HG02852 (cell line): ENCODE data around the gene RHBDD1.
"Not testable (repeated sequence)": the region's sequence is repeated elsewhere in the genome, so short reads cannot be mapped to it uniquely, and the experiment has no call there.

Source experiments
- ATAC-seq: cut with Tn5 transposase; IDR thresholded peaks from one replicate; pipeline ENCODE4 v1.9.1; 2021; ENCODE audit warnings: mild to moderate bottlenecking, moderate library complexity; ENCODE audit not compliant: unreplicated experiment

The RHBDD1 gene

DNA sequence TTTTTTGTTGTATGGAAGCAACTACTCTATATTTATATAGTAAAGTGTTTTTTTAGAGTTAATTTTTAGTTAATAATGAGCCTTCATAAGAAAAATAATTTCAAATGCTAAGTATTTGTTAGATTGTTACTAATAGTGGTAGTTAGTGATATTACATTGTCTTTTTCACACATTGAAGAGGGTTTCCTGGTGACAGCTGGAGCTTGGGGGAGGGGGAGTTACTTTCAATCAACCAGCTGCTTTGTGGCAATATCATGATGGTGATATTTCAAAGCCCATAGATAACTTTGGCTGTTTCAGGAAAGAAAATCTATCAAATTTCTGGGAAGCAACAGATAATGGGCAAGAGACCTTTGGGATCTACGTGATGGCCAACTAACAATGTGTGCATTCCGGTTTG is 4.1 kb downstream of the RHBDD1 start:
- no peak for ATAC-seq

DNA sequence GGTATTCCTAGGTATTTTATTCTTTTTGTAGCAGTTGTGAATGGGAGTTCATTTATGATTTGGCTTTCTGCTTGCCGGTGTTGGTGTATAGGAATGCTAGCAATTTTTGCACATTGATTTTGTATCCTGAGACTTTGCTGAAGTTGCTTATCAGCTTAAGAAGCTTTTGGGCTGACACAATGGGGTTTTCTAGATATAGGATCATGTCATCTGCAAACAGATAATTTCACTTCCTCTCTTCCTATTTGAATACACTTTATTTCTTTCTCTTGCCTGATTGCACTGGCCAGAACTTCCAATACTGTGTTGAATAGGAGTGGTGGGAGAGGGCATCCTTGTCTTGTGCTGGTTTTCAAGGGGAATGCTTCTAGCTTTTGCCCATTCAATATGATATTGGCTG is 7.1 kb downstream of the RHBDD1 start:
- not testable (repeated sequence) for ATAC-seq

DNA sequence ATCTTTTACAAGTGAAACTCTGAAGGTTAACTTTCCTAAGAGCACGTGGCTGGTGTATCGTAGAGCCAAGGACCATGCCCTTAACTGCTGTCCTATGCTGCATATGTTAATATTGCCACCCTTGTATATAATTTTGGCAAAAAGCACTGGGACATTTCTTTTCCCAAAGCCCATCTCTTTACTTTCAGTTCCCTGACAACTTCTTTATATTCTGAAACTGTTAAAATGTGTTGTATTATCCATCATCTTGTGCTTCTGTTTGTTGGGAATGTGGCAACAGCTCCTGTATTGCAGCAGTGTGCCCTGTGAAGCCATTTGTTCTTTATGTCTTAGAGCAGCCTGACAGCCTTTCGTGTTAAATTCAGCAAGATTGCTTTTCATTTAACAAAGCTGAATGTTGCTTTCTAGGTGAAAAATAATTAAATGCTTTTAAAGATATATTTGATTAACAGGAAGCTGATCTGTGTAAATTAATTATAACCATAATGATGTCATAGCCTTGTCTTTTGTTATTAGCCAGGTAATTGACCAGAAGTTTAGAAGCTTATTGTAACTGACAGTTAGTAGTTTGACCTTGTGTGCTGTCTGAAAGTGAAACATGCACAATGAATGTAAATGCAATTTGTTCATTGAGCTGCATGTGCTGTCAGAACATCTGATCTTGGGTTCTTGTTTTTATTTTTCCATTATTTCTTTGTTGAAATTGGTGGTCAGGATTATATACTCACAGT is 9.7 kb downstream of the RHBDD1 start:
- ATAC-seq = peak; percentile 57

DNA sequence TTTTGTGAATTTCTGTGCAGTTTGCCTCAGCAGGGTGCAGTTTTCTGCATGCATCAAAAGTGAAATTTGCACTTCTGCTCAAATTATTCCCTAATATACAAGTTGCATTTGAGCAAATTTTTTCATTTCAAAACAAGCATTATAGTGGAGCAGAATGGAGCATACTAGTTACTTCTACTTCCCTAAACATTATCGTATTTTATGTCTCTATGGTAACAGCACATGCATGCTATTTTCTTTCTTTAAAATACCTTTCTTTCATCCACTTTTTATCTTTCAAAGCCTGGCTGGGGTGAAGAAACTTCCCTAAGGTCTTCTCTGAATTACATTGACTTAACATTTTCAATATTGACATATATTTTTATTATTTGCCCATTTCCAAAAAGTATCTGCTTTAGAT is 11.2 kb downstream of the RHBDD1 start:
- ATAC-seq = no peak

DNA sequence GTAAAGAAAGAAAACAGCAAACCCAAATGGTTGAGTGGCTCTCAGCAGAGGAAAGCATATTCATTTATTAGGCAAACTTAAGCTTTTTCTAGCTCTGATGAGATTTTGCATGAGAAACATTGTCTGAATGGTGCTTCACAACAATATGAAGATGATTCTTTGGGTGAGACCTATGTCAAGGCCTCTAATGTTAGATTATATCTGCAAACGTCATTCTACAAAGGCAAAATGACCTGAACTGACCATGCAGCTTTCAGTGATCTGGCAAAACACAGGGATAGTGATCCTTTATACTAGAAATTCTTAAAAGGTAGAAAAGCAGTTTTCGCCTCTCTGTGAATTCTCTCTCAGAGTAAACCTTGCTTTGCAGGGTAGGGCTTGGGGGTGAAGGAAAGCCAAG is 11.7 kb downstream of the RHBDD1 start:
- ATAC-seq = no peak

DNA sequence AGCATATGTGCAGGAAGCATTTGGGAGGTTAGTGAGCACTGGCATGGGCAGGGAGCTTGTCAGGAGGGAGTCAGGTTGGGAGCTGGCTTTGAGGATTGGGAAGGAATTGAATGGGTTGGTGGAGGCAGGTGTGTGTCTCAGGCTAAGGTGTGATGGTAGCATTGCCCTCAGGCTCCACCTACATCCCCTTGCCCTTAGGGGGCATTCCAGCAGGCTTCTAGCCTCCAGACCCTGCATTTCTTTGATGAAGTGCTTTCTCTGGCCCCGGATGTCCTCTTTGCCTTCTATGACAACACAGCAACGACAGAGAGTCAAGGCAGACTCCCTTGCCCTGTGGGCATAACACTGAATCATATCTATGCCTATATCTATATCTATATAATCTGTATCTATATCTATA is 13.5 kb downstream of the RHBDD1 start:
- no peak for ATAC-seq

DNA sequence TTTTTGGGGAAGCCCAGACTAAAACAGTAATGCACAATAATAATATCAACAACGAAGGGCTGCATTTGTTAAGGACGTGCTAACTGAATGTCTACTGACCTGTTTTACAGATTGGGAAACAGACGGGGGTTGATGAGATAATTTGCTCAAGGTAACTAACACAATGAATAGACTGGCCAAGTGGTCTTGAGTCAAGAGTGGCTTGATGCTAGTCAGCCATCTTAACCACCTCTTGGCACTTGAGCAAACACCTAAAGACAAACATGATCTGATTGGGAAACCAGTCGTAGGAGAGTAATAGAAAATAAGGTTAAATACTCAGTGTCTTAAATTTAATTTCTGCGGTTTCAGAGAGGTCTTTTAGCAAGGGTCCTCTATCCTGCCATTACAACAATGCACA is 14.2 kb downstream of the RHBDD1 start:
- ATAC-seq = no peak

DNA sequence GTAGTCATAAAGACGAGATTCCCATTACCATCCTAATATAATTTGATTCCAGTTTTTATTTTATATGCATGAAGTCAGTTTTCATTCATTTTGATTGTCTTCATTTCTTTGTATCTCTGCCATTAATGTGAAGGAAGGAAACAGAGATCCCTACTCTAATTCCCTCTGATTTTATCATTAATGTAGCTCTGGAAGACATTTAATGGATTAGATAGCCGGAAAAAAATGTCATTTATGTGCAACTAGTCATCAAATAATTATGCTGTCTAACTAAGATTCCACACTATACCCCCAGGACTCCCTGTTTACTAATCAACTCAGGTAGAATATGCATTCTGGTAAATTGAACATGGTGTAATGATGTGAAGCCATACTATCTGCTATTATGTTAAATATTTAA is 19.9 kb downstream of the RHBDD1 start:
- no peak for ATAC-seq

DNA sequence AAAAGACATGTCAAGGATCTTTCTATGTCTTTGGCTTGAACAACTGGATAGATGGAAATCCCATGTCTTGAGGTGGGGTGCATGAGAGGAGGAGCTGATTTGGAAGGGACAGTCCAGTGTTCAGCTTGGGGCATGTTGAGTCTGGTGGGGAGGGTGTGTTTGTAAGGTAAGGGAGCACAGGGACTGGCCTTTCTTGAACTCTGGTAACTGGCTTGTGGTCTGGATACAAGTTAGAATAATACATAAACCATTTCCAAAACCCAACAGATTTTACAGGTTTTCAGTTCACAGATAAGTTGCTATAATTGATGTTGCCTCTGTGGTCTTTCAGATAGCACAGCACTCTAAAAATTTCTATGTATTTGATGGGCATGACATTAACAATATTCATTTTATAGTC is 24.2 kb downstream of the RHBDD1 start:
- ATAC-seq = no peak

DNA sequence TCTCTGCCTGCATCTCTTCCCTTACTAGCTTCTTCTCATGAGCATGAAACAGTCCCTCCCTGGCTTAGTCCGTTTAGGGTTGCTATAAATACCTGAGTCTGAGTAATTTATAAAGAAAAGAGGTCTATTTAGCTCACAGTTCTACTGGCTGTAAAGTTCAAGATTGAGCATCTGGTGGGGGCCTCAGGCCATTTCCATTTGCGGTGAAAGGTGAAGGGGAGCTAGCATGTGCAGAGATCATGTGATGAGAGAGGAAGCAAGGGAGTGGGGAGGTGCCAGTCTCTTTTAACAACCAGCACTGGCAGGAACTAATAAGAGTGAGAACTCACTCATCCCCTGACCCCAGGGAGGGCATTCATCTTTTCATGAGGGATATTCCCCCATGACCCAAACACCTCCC is 26.8 kb downstream of the RHBDD1 start:
- peak; percentile 85 for ATAC-seq

DNA sequence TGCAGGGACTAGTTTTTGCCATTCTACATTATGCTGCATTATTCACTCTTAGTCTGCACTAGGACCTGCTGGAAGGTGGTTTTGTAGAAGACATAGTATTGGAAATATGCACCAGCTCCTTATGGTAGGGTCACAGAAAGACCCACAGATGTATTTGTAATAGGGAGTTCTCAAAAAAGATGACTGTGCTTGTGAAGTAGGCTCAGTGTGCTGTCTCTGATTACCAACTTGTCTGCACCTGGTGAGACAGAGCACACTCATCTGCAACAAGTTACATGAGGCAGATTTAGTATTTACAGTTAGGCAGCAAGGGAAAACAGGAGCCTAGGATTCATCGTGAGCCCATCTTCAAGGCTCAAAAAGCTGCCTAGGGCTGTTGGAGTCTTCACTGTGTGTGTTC is 29.4 kb downstream of the RHBDD1 start:
- no peak for ATAC-seq

DNA sequence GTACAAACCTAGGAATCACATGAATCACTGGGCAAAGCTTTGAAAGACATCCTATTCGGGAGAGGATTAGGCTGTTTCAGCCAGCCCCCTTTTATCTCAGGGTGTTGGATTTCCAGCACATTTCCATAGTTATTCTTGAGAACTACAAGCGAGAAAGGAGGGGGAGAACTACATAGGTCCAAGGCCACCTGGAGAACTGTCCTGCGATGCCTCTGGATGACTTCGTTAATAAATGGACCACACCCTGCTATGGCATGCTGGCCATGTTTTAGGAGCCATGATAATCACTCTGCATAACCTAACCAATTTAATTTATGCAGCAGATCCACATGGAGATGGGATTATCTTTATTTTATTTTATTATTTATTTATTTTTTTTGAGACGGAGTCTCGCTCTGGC is 29.9 kb downstream of the RHBDD1 start:
- no peak for ATAC-seq

DNA sequence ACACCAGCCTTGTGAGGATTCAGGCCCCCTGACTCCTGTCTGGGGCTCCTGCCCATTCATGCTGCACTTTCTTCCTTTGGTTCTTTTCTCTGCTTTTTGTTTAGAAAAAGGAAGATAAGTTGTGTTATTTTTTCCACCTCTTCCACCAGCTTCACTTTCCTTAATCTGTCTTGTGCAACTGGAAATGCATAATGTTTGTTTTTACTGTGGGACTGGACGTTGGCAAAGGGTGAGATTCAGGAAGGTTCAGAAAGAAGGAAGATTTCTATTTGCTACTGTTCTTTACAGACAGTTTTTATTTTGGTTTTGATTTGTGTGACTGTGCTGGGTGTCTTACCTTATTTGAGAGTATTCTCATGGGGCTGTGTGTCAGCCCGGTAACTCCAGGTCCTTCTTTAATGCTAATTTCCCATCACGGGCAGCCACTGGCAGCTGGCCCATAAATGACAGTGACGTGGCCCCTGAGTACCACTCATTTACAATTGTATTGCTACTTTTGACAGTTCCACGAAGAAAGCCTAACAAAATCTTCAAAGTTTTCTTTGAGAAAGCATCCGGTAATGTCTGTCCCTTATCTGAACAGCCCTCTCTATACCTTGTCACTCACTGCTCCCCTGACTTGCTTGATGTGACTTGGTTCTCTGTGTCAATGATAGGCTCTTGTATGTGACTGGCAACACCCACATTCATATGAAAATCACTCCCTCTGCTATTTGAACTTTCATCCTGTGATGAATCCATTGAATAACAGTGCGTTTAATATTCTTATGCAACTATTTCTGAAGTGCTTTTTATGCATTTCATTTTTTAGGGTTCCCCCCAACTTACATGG is 32.7 kb downstream of the RHBDD1 start:
- ATAC-seq = no peak

DNA sequence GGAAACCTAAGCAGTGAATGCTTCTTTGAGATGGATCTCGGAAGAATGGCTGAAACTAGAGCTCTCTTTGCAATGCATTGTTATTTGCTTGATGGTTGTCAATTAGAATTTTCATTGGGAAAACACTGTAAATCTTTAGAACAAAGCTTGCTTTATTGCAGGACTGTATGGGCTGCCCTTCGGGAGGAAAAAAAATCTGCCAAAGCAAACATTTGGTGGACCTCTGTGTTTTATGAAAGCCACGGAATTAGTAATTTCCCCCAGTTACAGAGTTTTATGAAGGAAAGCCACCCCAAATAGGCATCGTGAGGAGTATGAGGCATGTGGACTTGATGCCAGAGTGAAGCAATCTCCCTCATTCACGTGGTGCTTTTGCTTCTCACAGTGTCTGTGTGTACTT is 33.5 kb downstream of the RHBDD1 start:
- no peak for ATAC-seq

DNA sequence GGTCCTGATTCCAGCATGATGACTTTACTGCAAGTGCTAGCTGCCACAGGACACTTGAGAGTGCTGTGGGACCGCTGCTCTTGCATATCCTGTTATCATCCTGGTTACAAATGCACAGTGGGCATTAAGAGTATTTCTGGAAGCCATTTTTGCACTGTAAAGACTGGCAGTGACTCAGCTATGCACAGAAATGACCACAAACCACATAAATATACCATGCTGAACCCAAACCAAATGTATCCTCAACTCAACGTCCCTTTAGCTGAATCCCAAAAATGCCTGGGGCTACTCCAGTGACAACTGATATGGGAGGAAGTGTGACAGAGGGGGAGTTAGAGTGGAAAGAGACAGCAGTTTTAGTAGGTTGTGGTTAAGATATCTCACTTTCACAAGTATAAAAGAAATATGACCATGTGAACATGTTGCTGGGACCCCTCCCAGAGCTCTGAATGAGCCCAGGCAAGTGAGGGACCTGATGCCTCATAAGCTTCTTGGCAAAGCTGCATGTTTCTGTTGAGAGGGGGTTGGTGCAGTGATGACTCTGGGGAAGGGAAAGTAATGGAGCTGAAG is 37.3 kb downstream of the RHBDD1 start:
- ATAC-seq = peak; percentile 57

DNA sequence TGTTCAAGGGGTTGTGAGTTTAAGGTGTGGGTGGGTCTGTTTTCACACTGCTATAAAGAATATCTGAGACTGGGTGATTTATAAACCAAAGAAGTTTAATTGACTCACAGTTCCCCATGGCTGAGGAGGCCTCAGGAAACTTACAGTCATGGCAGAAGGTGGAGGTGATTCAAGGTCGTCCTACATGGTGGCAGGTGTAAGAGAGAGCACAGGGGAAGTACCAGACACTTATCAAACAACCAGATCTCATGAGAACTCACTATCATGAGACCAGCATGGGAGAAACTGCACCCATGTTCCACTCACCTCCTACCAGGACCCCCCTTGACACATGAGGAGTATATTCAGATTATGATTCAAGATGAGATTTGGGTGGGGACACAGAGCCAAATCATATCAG is 38.0 kb downstream of the RHBDD1 start:
- ATAC-seq = peak; percentile 13

DNA sequence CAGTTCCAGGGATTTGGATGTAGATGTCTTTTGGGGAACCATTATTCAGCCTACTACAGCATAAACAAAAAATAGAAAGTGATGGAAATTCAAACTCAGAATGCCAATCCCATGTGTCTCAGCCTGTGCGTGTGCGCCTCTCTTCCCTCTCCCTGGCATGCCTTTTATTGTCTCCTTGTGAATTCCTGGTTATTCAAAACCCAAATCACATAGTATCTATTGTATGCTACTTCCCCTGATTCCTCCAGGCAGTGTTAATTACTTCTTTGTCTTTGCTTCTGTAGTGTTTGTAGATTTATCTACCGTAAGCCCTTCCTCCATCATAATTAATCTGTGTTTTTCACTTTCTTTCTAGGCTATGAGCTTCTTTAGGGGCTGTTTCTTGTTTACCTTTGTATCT is 38.9 kb downstream of the RHBDD1 start:
- ATAC-seq = no peak

DNA sequence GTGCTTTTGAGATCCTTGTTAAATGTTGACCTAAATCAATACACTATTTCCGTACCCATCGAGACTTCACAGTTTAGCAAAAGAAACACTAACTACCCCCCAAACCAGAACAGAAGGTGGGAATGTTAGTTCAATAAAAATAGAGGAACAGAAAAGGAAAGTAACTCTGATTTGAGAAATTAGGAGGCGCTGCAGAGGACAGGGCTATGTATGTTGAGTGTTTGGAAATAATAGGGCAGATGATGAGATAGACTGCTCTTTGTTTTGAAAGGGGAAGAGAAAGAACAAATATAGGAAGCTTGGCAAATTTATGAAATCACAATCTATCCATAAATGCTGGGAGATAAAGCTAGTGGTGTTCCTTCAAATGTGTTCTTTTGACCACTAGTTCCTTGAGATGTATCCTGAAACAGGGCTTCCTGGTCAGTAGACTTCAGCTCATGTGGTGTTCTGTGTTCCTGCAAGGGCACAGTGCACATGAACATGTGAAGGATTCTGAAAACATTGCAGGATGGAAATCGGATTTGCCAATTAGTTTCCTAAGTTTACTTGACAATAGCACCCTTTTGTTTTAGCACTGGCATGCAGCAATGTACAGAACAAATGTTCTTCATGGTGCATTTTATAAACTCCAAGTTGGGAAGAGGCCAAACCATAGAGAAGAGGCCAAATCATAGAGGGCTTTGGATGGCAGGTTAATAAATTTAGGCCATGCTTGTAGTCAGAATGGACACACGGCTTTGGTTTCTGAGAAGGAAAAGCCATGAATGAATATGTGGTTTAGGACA is 39.8 kb downstream of the RHBDD1 start:
- ATAC-seq = peak; percentile 67

DNA sequence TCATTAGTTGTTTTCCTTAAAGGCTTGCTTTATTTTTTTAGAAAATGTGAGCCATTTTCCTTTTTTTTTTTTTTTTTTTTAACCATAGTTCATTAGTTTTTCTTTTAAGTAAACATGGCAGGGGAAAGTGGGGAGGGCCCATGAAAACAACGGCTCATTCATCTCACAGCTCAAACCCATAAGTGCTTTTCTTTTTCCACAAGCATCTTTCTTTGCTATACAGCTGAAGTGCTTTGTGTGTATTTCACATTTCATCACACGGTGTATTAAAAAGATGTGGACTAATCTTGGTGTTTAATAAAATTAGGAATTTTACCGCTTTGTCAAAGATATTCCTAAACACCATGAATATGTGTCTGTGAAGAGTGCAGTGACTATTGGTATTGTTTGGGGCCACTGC is 41.6 kb downstream of the RHBDD1 start:
- ATAC-seq = no peak

DNA sequence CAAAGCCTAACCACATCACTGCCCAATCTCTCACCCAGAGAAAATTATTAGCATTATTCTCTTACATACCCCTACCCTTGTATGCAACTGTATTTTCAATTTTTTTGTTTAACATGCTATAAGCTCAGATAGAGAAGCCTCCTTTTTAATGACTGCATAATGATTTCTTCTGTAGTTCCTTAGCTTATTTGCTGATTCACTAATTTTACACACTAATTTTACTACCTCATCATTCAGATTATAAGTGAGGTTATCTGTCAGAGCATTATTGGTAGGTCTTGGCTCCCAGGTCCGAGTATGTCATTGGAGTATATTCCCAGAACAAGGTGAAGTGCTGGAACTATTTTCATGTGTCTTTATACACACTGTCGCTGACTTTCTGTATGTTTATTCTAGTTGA is 45.4 kb downstream of the RHBDD1 start:
- no peak for ATAC-seq

DNA sequence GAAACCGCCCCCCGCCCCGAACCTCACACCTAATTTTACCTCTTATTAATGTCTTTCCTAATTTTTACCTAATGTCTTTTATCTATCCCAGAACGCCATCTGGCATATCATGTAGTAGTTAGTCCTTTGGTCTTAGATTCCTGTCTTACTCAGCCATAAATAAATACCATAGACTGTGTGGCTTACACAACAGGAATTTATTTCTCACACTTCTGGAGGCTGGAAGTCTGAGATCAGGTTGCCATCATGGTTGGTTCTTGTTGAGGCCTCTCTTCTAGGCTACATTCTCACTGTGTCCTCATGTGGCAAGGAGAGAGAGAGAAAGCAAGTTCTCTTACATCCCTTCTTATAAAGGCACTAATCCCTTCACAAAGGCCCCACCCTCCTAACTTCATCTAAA is 46.8 kb downstream of the RHBDD1 start:
- ATAC-seq = no peak
